Adrenal gland (tissue), 12 donors: ENCODE data around the gene ZNF697. TPM values are rescaled to one million over a fixed set of nuclear protein-coding genes. Genes with fewer than 3 reads are reported as not detected.

Source experiments
- polyA plus RNA-seq, 3 donors: library from polyadenylated mRNA; stranded (reverse); fragments of 200-250 nt in 2 of 3; fragments of 350-450 nt in 1 of 3; fragmentation: Illumina TruSeq in 1 of 3; extraction: RNeasy Lipid Tissue Mini Kit (QIAGEN cat#74804) in 1 of 3; gene quantifications; one replicate each; pipeline ENCODE4 v1.2.3, GENCODE V29; 2013 to 2014
- total RNA-seq, 9 donors: library from RNA; depleted of rRNA in 4 of 9; stranded (reverse); fragments of >200 nt in 4 of 9; fragments of 120-200 nt in 1 of 9; fragmentation: NEBNext Ultra II Directional in 1 of 9; extraction: Animal tissue kit (Norgen Biotek cat#: 25700) in 1 of 9; gene quantifications; one replicate each; pipeline versions ENCODE4 v1.1.0 to v1.2.4, GENCODE V29; 2013 to 2023
- donor health status: healthy with polysubstance abuse.
- donor health status: Bipolar disorder and iron deficiency.
- donor health status: DM: yes; HTN: yes; CAD: no.
- donor health status: DM: no; HTN: no; CAD: no.
- donor health status: DM: no; HTN: no; CAD: no.
- donor health status: DM: yes; HTN: yes; CAD: no.

Gene ZNF697
- total and polyA plus RNA-seq, 12 donors, result 1.7 to 14.5 (median 5.3) TPM

Other genes starting within 250 kb of the ZNF697 start
- gene HSD3B2, start 233.1 kb downstream of the ZNF697 start, total RNA-seq, result 1,000 to 10,000 TPM in 8 of 9 donors, 1 to 10 TPM in 1; 6.7 to 5,962 (median 2,261) TPM
- over 10,000 TPM in 1 of 3 donors, 100 to 1,000 TPM in 2; 141 to 14,693 (median 845) TPM for gene HSD3B2, start 233.1 kb downstream of the ZNF697 start, polyA plus RNA-seq
- gene HSD3B1, start 141.1 kb downstream of the ZNF697 start, total RNA-seq, result under 1 TPM in 3 of 9 donors, not detected in 6; 0.19 to 0.60 (median 0.22) TPM
- under 1 TPM in 2 of 3 donors, not detected in 1; 0.07 to 0.59 TPM for gene HSD3B1, start 141.1 kb downstream of the ZNF697 start, polyA plus RNA-seq
- 10 to 100 TPM in 1 of 9 donors, 1 to 10 TPM in 8; 1.8 to 27.7 (median 3.4) TPM for gene PHGDH, start 63.7 kb upstream of the ZNF697 start, total RNA-seq
- gene PHGDH, start 63.7 kb upstream of the ZNF697 start, polyA plus RNA-seq, result 10 to 100 TPM in 1 of 3 donors, 1 to 10 TPM in 2; 2.0 to 12.0 (median 3.8) TPM
- gene HMGCS2, start 120.6 kb upstream of the ZNF697 start, total RNA-seq, result under 1 TPM in 4 of 9 donors, not detected in 5; 0.34 to 0.68 (median 0.55) TPM
- gene HMGCS2, start 120.6 kb upstream of the ZNF697 start, polyA plus RNA-seq, result under 1 TPM; 0.30 to 0.33 (median 0.32) TPM
- not detected for gene REG4, start 163.2 kb upstream of the ZNF697 start, total RNA-seq
- not detected for gene REG4, start 163.2 kb upstream of the ZNF697 start, polyA plus RNA-seq
- not detected for gene ADAM30, start 248.2 kb upstream of the ZNF697 start, total RNA-seq
- gene ADAM30, start 248.2 kb upstream of the ZNF697 start, polyA plus RNA-seq, result not detected